IPS-NIHi7 (cell line): ENCODE results near the gene CYP2R1.
"Not testable (repeated sequence)": the region's sequence is repeated elsewhere in the genome, so short reads cannot be mapped to it uniquely, and the experiment has no call there.

Experiments used
- DNase-seq: peaks from one replicate; pipeline ENCODE4 v3.0.0; 2012; ENCODE audit warnings: mixed read lengths; ENCODE audit errors: extremely low spot score

Gene CYP2R1

GRCh38 chr11:14892577-14892976, 546 bp upstream of the CYP2R1 start:
- no peak for DNase-seq

- peak; percentile 91 for DNase-seq
Measured at GRCh38 chr11:14891143-14892035, 642 bp downstream of the CYP2R1 start.

- DNase-seq, result peak; percentile 8
Measured at GRCh38 chr11:14886513-14886912, 5.5 kb downstream of the CYP2R1 start.

- DNase-seq, result no peak
Measured at GRCh38 chr11:14884667-14885273, 7.3 kb downstream of the CYP2R1 start.

- not testable (repeated sequence) for DNase-seq
Measured at GRCh38 chr11:14883683-14884082, 8.3 kb downstream of the CYP2R1 start.

- DNase-seq, result no peak
Measured at GRCh38 chr11:14882196-14882595, 9.8 kb downstream of the CYP2R1 start.

GRCh38 chr11:14881576-14882193, 10.3 kb downstream of the CYP2R1 start:
- DNase-seq, result no peak

GRCh38 chr11:14875163-14875562, 16.9 kb downstream of the CYP2R1 start:
- no peak for DNase-seq

GRCh38 chr11:14873632-14874031, 18.4 kb downstream of the CYP2R1 start:
- DNase-seq, result no peak

- DNase-seq, result no peak
Measured at GRCh38 chr11:14872032-14872431, 20.0 kb downstream of the CYP2R1 start.

- not testable (repeated sequence) for DNase-seq
Measured at GRCh38 chr11:14863775-14864174, 28.3 kb downstream of the CYP2R1 start.

- no peak for DNase-seq
Measured at GRCh38 chr11:14861680-14862079, 30.4 kb downstream of the CYP2R1 start.

GRCh38 chr11:14860511-14860910, 31.5 kb downstream of the CYP2R1 start:
- DNase-seq, result no peak

GRCh38 chr11:14858404-14858803, 33.6 kb downstream of the CYP2R1 start:
- DNase-seq, result no peak

- no peak for DNase-seq
Measured at GRCh38 chr11:14857621-14858020, 34.4 kb downstream of the CYP2R1 start.

GRCh38 chr11:14855890-14856289, 36.1 kb downstream of the CYP2R1 start:
- DNase-seq, result no peak

- no peak for DNase-seq
Measured at GRCh38 chr11:14854057-14854456, 38.0 kb downstream of the CYP2R1 start.

GRCh38 chr11:14852571-14853177, 39.4 kb downstream of the CYP2R1 start:
- DNase-seq, result no peak

GRCh38 chr11:14842002-14842401, 50.0 kb downstream of the CYP2R1 start:
- DNase-seq, result no peak

GRCh38 chr11:14835496-14836492, 56.2 kb downstream of the CYP2R1 start:
- DNase-seq, result no peak
